ENCODE data around the gene CXCL1.

Gene CXCL1

GRCh38 chr4:73852771-73853170, 16.4 kb upstream of the CXCL1 start:
- no peak for DNase-seq (ENCODE audit: low read depth)

DNA sequence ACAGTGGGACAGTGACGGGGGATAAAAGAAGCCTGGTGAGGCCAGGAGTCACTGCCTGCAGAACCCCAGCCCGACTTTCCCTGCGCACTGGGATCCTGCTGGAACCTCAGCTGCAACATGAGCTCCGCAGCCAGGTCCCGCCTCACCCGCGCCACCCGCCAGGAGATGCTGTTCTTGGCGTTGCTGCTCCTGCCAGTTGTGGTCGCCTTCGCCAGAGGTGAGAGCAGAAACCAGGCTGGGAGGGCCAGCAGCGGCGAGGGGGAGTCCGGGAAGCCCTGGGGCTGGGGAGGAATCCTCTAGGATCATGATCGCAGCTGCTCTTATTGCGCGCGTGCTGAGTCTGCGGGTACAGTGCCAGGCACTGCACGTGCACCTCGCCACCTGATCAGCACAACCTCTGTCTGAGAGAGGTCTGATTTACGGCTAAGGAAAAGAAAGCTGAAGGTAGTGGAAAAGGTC, 15.9 kb upstream of the CXCL1 start, which contains the start of gene PF4V1:
Gene PF4V1 (plus strand): TSS at position 51 of the 459 bp plus-strand sequence. CDS start 67 bp downstream, at position 118.
- no peak for DNase-seq (ENCODE audit: low read depth)

- DNase-seq (ENCODE audit: low read depth) = no peak
These were observed 15.3 kb upstream of the CXCL1 start for GRCh38 chr4:73853718-73854473.

- DNase-seq (ENCODE audit: low read depth) = no peak
These were observed 13.8 kb upstream of the CXCL1 start for GRCh38 chr4:73855406-73855805.

DNA sequence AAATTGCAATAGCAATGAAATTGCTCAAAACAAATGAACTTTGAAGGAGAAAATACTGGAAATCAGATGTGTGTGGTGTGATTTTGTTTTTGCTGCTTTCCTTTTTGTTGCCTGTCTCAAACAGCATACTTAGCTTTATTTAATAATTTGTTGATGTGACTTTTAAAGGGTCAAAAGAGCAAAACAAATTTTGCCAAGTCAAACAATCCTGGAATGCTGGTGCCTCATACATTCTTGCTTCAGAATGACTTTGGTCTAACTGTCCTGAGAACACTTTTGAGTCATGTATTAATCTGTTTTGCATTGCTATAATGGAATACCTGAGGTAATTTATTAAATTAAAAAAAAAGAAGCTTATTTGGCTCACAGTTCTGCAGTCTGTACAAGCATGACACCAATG, 12.7 kb upstream of the CXCL1 start:
- DNase-seq (ENCODE audit: low read depth) = no peak

DNA sequence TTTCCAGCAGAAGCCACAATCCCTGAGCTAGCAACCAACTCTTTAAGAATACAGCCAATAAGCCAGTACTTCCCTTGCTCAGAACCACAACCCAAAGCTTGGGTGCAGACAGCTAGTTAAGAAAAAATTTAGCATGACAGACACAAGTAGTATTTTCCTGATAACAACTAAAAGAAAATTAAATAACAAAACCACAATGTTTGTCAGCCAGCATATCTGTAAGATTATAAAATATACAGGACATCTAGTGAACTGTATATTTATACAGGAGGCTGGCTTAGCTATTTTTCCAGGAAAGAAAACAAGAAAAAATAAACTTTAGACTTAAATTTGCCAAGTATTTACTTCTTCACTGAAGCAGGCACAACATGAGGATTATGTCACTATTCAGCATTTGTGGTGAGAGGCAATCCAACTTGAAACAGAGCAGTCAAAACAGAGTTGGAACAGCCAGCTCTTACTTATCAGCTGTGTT, 9.5 kb upstream of the CXCL1 start:
- DNase-seq (ENCODE audit: low read depth) = peak; percentile 75

- DNase-seq (ENCODE audit: low read depth) = no peak
These were observed 9.0 kb upstream of the CXCL1 start for GRCh38 chr4:73860181-73860580.

GRCh38 chr4:73860917-73861316, 8.3 kb upstream of the CXCL1 start:
- DNase-seq (ENCODE audit: low read depth) = no peak

DNA sequence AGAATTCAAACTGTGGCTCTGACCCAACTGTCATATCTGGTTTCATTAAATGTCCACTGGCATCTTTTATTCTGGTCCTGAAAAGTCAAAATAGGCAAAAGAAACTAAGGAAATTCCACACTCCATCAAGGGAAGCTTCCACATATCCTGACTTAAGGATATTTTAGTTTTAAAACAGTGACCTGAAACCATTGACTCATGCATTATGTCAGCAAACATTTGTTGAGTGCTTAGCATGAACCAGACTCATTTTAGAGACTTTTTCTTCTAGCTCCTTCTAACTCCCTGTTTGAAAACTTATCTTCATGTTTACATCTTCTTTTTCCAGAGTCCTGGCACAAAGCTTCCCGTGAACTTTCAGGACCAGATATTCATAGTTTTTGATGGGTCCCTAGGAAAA, 6.9 kb upstream of the CXCL1 start:
- no peak for DNase-seq (ENCODE audit: low read depth)

DNA sequence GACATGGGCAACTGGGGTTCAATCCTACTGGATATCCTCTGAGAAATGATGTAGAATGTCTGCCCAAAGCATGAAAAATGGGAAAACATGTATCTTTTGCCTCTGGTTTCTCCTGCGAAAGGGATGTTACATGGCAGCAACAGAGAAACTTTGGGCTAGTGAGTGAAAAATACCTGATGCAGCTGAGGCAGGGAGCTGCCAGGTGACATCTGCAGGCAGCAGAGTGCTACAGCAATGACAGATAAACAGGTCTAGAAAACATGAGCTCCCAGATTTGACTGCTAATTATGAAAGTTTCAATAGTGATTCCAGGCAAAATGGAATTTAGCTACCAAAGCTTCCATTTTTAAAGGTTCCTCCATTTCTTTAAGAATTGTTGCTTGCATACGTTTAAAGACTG, 4.8 kb upstream of the CXCL1 start:
- no peak for DNase-seq (ENCODE audit: low read depth)

DNA sequence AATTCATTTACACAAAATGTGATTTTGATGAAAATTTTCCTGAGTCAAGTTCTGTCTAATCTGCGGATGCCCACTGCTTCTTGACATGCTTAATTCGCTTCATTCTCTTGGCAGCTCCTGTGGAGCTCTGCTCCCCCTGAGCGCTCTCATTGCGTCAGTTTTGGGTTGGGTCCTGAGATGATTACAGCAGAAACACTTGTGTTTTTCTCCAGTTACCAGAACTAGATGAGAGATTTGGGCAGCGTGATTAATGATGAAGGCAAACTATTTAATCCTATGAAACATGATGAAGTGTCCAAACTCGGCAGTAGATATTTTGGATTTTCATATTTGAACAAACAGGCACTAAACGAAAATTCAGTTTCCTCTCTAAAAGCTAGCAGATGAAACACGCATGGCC, 4.2 kb upstream of the CXCL1 start:
- no peak for DNase-seq (ENCODE audit: low read depth)

- no peak for DNase-seq (ENCODE audit: low read depth)
These were observed 3.6 kb upstream of the CXCL1 start for GRCh38 chr4:73865431-73866096.

GRCh38 chr4:73866246-73866645, 2.9 kb upstream of the CXCL1 start:
- DNase-seq (ENCODE audit: low read depth) = no peak

DNA sequence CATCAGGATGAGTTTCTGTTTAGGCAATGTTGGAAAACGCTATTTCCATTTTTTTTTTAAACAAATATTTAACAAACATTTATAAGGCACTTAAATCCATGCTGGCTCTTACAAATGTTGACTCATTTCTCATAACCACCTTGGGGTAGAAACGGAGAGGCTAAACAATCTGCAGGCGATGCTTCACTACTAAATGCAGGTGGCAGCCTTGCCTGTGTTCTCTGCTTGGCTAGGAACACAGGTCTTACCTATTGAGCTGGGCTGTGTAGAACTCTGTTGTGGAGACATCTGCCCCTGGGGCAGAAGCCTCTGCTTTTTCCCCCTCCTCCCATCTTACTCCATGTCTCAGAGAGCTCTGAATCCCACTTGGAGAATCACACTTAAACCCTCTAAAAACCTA, 1.4 kb upstream of the CXCL1 start:
- no peak for DNase-seq (ENCODE audit: low read depth)

GRCh38 chr4:73868206-73869129, 725 bp upstream of the CXCL1 start:
- DNase-seq (ENCODE audit: low read depth) = no peak

GRCh38 chr4:73870260-73870659, 1.1 kb downstream of the CXCL1 start:
- no peak for DNase-seq (ENCODE audit: low read depth)

- DNase-seq (ENCODE audit: low read depth) = no peak
These were observed 1.6 kb downstream of the CXCL1 start for GRCh38 chr4:73870768-73871167.

DNA sequence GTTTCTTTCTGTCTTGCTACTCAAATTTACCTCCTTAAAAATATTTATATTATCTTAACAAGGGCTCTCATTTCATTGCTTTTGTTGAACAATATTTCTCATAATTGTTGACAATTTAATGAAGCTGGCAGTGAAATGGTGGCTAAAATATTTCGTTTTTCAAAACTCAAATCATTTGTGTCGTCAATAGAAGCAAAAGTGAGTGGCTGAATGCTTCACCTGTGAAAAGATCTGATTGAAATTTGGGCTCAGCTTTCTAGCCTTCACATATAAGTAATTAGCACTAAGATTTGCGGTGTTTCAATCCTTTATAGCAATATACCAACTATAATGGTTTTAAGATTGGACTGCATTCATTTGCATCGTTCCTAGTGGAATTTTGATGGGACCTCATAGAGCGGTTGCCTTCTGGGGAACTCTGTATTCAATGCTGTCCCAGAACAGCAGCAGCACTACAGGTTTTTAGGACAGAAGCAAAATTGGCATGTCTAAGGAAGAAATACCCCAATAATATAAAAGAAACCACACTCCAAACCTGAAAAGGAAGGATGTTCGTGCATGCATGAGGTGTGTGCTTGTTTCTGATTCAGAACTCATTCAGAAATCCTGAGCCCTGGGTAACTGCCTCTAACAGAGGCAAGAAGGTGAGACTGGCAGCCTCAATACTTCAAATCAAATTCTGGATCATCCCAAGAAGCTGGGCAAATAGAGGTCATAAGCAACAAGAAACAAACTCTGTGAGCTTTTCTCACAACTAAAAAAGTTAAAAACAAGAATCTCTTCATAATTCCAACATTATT, 2.5 kb downstream of the CXCL1 start:
- DNase-seq (ENCODE audit: low read depth) = no peak

DNA sequence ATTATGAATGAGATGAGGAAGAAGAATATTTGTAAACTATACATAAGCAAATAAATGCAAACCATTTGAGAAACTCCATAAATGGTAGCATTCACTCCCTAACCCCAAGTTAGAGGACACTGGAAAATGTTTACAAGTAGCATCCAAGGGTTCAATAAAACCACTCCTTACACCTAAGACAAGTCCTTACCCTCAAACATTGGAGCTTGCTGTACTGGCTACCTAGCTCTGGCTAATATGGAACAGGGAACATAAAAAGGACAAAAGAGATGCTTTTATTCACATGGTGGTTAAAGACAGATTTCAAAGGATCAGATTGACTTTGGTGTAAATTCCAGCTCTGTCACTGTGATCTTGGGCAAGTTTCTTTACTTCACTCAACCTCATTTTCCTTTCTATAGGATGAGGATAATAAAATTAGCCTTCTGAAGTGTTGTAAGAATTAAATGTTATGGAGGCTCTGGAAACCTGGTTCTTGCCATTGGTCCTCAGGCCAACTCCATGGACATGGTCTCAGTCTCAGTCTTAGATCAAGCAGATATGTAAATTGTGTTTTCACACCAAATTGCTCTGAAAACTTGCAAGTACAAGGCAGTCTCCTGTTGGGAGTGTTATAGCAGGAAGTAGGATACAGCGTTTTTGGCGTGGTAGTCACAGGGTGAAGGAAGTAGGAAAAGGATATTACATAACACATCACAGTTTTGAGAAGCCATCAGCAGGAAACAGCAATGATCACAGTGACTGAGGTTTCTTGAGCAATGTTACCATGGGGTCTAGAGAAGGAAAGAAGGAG, 3.3 kb downstream of the CXCL1 start:
- DNase-seq (ENCODE audit: low read depth) = no peak

- no peak for DNase-seq (ENCODE audit: low read depth)
These were observed 5.2 kb downstream of the CXCL1 start for GRCh38 chr4:73874386-73874785.

DNA sequence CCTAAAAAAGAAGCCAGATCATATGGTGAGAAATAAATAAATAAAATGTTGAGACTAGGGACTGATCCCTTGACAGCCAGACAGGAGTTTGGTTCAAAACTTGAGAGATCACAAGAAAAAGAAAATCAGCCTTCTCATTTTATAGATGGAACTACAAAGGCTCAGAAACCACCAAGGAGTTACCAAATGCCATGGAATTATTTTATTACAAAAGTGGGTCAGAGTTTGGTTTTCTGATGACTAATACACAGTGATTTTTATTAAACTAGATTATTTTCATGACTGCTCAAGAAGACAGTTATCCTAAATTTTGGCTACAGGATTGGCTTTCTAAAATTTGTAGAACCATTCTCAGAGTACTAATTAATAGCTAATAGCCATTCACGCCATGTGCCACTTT, 6.2 kb downstream of the CXCL1 start:
- DNase-seq (ENCODE audit: low read depth) = no peak

All from non-pigmented ciliary epithelial cell (primary cell).